Uterus (tissue), 2 donors: ENCODE results near the gene USP25.

Experiments
- CTCF ChIP-seq, 4 experiments: fragments of 200-600 bp in 2 of 4; fragments of 450-650 bp in 2 of 4; sonication (generic) in 2 of 4; IDR thresholded peaks; one replicate each; pipeline ENCODE4 v1.5.1; 2016 to 2019; ENCODE audit warnings: antibody characterized with exemption in 4 of 4, mild to moderate bottlenecking in 2 of 4, moderate library complexity in 1 of 4
- POLR2A ChIP-seq, 2 donors: fragments of 450-650 bp; IDR thresholded peaks; one replicate each; pipeline ENCODE4 v1.6.1; 2016; ENCODE audit warnings: antibody characterized with exemption in 2 of 2, mild to moderate bottlenecking in 1 of 2, moderate library complexity in 1 of 2

DNA sequence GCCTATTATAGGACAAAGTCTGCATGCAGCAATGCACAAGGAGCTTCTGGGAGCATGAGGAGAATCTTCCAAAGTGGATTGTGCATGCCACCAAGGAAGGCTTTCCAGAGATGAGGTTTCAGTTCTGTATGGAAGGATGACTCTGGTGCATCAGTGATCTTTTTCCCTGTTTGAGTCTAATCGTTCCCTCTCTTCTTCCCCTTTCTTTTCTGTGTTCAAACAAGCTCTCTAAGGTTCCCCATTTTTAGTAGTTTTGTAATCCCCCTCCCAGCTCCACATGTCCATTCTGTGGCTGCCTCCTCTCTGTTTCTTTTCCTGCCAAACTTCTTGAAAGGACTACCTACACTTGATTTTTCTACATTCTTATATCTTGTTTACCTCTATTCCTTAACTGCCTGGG is 43.3 kb upstream of the USP25 start:
- TF ChIP-seq POLR2A (IDR thresholded peaks at IDR 0.05) (no peak), CTCF (IDR thresholded peaks at IDR 0.05) (no peak)
